CD4-positive, CD25-positive, alpha-beta regulatory T cell (primary cell): ENCODE data around the gene UGT1A8. TPM values are rescaled to one million over a fixed set of nuclear protein-coding genes. Genes with fewer than 3 reads are reported as not detected.
"Not testable (repeated sequence)": the region's sequence is repeated elsewhere in the genome, so short reads cannot be mapped to it uniquely, and the experiment has no call there.

Source experiments
- ATAC-seq, 2 donors: fragments of 150-1000 bp; cut with Tn5 transposase; one replicate each; pipeline ENCODE4 v1.10.0; 2021; ENCODE audit warnings: low read depth in 2 of 2, moderate number of reproducible peaks in 2 of 2, moderate library complexity in 1 of 2
- DNase-seq, 3 donors: peaks; one replicate each; pipeline versions ENCODE4 v3.0.0 to v3.0.0-alpha.2; 2012 to 2022; ENCODE audit warnings: mixed read lengths in 1 of 3
- H3K27ac ChIP-seq: one replicate; pipeline ENCODE4 v1.7.0; 2013; ENCODE audit warnings: mild to moderate bottlenecking, low read length; ENCODE audit not compliant: insufficient read depth, poor library complexity, severe bottlenecking
- H3K27me3 ChIP-seq: one replicate; pipeline ENCODE4 v1.7.0; 2013; ENCODE audit warnings: low read length; ENCODE audit not compliant: control insufficient read depth, insufficient read depth
- H3K36me3 ChIP-seq: one replicate; pipeline ENCODE4 v1.7.0; 2013; ENCODE audit warnings: mild to moderate bottlenecking, low read length, moderate library complexity; ENCODE audit not compliant: control insufficient read depth, insufficient read depth
- H3K4me1 ChIP-seq: 2 replicates; pipeline ENCODE4 v1.7.0; 2013; ENCODE audit warnings: mild to moderate bottlenecking, low read length; ENCODE audit not compliant: insufficient read depth, control insufficient read depth, poor library complexity, severe bottlenecking
- H3K4me3 ChIP-seq: one replicate; pipeline ENCODE4 v1.7.0; 2013; ENCODE audit warnings: low read depth, mild to moderate bottlenecking, low read length, moderate library complexity
- H3K9me3 ChIP-seq, 2 experiments: 1 replicate in 1 of 2; 2 replicates in 1 of 2; pipeline ENCODE4 v1.7.0; 2013; ENCODE audit warnings: low read length in 2 of 2, mild to moderate bottlenecking in 1 of 2, moderate library complexity in 1 of 2; ENCODE audit not compliant: control insufficient read depth in 2 of 2
- H3K27ac Mint-ChIP-seq, 3 donors: one replicate each; pipeline ENCODE4 v1.8.0; 2020 to 2022; ENCODE audit warnings: mild to moderate bottlenecking in 3 of 3, mixed read lengths in 3 of 3, moderate library complexity in 2 of 3
- H3K27me3 Mint-ChIP-seq: one replicate; pipeline ENCODE4 v1.8.0; 2022; ENCODE audit warnings: mild to moderate bottlenecking, mixed read lengths
- H3K36me3 Mint-ChIP-seq: one replicate; pipeline ENCODE4 v1.8.0; 2020; ENCODE audit warnings: mixed read lengths
- H3K4me1 Mint-ChIP-seq, 4 donors: one replicate each; pipeline ENCODE4 v1.8.0; 2020 to 2022; ENCODE audit warnings: mixed read lengths in 4 of 4, mild to moderate bottlenecking in 1 of 4
- H3K4me3 Mint-ChIP-seq, 4 donors: one replicate each; pipeline ENCODE4 v1.8.0; 2020 to 2022; ENCODE audit warnings: mild to moderate bottlenecking in 4 of 4, mixed read lengths in 4 of 4, moderate library complexity in 3 of 4
- H3K9me3 Mint-ChIP-seq, 7 donors: one replicate each; pipeline ENCODE4 v1.8.0; 2020 to 2022; ENCODE audit warnings: mixed read lengths in 7 of 7, mild to moderate bottlenecking in 3 of 7, moderate library complexity in 2 of 7
- polyA plus RNA-seq, 4 donors: library from polyadenylated mRNA; unstranded; fragments of 300-500 nt; fragmentation: Illumina TruSeq; gene quantifications; one replicate each; pipeline ENCODE4 v1.2.3, GENCODE V29; 2021
- total RNA-seq: library from RNA; stranded (reverse); gene quantifications from one replicate; pipeline ENCODE4 v1.2.3, GENCODE V29; 2022

The UGT1A8 gene
- total and polyA plus RNA-seq, 5 donors from 2014 or later: not detected

DNA sequence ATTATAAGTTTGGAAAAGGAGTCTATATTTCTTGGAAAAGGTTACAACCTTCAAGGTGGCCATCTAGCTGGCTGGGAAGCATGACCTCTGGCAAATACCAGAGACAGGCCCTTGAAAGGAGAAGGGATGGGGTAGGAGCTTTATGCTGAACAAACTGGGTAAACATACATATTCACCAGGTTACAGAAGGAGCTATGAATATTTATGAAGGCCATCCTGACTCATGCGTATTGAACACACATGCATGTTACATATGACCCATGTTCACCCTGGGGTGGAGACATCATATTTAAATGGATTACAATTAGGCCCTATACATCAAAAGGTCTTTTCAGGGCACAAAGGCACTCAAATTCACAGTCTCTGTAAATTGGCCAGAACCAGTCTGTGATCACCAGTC is 24.7 kb upstream of the UGT1A8 start:
- not testable (repeated sequence) for H3K4me1 Mint-ChIP-seq, H3K9me3 Mint-ChIP-seq, ATAC-seq, H3K4me3 Mint-ChIP-seq, H3K4me1 ChIP-seq, H3K27me3 ChIP-seq, H3K36me3 Mint-ChIP-seq, DNase-seq, H3K9me3 ChIP-seq, H3K27ac ChIP-seq, H3K4me3 ChIP-seq, H3K27ac Mint-ChIP-seq, H3K36me3 ChIP-seq
- H3K27me3 Mint-ChIP-seq: peaks cover 46% of the 10 kb centered on the region

DNA sequence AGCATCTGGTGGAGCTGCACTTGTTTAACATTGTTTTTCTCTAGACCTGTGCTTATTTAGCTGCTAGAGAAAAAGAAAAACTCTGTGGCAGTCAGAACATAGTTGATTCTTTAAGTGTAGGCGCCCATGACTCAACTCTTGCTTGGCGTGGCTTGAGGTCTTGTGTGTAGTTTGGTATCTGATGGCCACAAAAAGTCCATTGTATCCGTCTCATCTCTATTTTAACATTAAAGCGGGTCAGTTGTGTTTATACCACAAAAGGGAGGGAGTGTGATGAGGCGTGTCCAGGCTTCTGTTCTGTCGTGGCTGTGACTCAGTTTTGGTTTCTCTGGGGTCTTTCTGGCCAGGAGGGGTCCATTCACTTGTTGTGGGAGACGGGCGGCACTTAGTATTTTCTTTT is 24.2 kb upstream of the UGT1A8 start:
- H3K4me3 ChIP-seq: no peak overlapping the region
- H3K27ac ChIP-seq: no peak overlapping the region
- H3K4me1 ChIP-seq: no peaks in the 10 kb centered on the region
- Mint-ChIP-seq H3K4me3 (no peak overlapping the region), H3K9me3 (peaks cover 0 to 1% (median 0%) of the 10 kb centered on the region in 7 donors), H3K27ac (no peak overlapping the region), H3K36me3 (no peaks in the 10 kb centered on the region), H3K4me1 (no peaks in the 10 kb centered on the region), H3K27me3 (peaks cover 48% of the 10 kb centered on the region)
- peaks cover 7% of the 10 kb centered on the region for H3K27me3 ChIP-seq
- H3K9me3 ChIP-seq: no peaks in the 10 kb centered on the region
- ATAC-seq: no peak
- H3K36me3 ChIP-seq: no peaks in the 10 kb centered on the region
- DNase-seq: no peak

DNA sequence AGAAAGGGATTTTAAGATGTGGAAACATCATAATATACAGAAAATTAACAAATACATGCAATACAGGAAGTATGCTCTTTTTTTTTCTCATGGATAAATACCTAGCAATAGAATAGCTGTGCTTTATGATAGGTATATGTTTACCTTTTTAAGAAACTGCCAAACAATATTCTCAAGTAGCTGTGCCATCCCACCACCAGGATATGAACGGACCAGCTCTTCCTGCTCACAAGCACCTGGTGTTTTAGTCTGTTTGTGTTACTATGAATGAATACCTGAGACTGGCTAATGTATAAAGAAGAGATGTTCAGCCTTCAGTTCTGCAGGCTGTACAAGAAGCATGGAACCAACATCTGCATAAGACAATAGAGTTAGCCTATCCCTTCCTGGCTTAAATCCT is 19.9 kb upstream of the UGT1A8 start:
- H3K4me1 Mint-ChIP-seq: no peaks in the 10 kb centered on the region
- H3K36me3 Mint-ChIP-seq: no peaks in the 10 kb centered on the region
- Histone ChIP-seq H3K4me1 (no peaks in the 10 kb centered on the region), H3K27ac (no peak overlapping the region), H3K4me3 (no peak overlapping the region), H3K9me3 (no peaks in the 10 kb centered on the region), H3K27me3 (peaks cover 19% of the 10 kb centered on the region), H3K36me3 (no peaks in the 10 kb centered on the region)
- no peak overlapping the region for H3K27ac Mint-ChIP-seq
- peaks cover 35% of the 10 kb centered on the region for H3K27me3 Mint-ChIP-seq
- ATAC-seq (no peak), DNase-seq (no peak)
- H3K4me3 Mint-ChIP-seq: no peak overlapping the region
- peaks cover 0 to 2% (median 0%) of the 10 kb centered on the region in 7 donors for H3K9me3 Mint-ChIP-seq

DNA sequence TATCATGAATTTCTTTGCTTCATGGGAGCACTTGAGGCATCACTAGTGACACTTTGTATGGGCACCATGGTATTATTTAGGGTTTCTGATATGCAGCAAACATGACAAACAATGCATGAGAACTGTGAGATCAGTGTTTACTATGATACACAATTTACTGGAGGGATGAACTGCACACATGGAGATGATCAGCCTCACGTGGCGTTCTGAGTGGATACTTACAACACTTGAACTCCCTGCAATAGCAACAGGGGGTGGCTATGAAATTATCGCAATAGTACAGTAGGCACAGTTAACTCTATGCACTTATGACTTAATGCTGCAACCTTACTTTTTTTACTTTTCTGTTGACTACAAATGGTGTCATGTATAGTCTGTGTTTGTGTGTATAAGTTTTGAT is 18.5 kb upstream of the UGT1A8 start:
- Mint-ChIP-seq H3K27me3 (peaks cover 27% of the 10 kb centered on the region), H3K9me3 (peaks cover 0 to 2% (median 0%) of the 10 kb centered on the region in 7 donors), H3K36me3 (no peaks in the 10 kb centered on the region), H3K27ac (no peak overlapping the region), H3K4me3 (no peak overlapping the region), H3K4me1 (no peaks in the 10 kb centered on the region)
- no peak for DNase-seq
- Histone ChIP-seq H3K27me3 (peaks cover 23% of the 10 kb centered on the region), H3K9me3 (no peaks in the 10 kb centered on the region), H3K4me1 (no peaks in the 10 kb centered on the region), H3K4me3 (no peak overlapping the region), H3K27ac (no peak overlapping the region), H3K36me3 (no peaks in the 10 kb centered on the region)
- no peak for ATAC-seq

DNA sequence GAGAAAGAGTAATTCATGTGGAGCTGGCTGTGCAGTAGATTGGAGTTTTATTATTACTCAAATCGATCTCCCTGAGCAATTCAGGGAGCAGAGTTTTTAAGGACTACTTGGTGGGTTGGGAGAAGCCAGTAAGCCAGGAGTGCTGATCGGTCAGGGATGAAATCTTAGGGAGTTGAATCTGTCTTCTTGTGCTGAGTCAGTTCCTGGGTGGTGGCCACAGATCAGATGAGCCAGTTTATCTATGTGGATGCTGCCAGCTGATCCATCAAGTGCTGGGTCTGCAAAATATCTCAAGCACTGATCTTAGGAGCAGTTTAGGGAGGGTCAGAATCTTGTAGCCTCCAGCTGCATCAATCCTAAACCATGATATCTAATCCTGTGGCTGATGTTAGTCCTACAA is 17.0 kb upstream of the UGT1A8 start:
- H3K27me3 Mint-ChIP-seq: peaks cover 33% of the 10 kb centered on the region
- H3K4me3 ChIP-seq: no peak overlapping the region
- ATAC-seq (no peak), DNase-seq (no peak)
- H3K4me1 ChIP-seq: no peaks in the 10 kb centered on the region
- no peaks in the 10 kb centered on the region for H3K4me1 Mint-ChIP-seq
- no peaks in the 10 kb centered on the region for H3K36me3 Mint-ChIP-seq
- no peak overlapping the region for H3K27ac Mint-ChIP-seq
- H3K27ac ChIP-seq: no peak overlapping the region
- H3K9me3 Mint-ChIP-seq: peaks cover 0 to 2% (median 0%) of the 10 kb centered on the region in 7 donors
- no peaks in the 10 kb centered on the region for H3K36me3 ChIP-seq
- H3K4me3 Mint-ChIP-seq: no peak overlapping the region
- H3K27me3 ChIP-seq: peaks cover 23% of the 10 kb centered on the region
- H3K9me3 ChIP-seq: no peaks in the 10 kb centered on the region

DNA sequence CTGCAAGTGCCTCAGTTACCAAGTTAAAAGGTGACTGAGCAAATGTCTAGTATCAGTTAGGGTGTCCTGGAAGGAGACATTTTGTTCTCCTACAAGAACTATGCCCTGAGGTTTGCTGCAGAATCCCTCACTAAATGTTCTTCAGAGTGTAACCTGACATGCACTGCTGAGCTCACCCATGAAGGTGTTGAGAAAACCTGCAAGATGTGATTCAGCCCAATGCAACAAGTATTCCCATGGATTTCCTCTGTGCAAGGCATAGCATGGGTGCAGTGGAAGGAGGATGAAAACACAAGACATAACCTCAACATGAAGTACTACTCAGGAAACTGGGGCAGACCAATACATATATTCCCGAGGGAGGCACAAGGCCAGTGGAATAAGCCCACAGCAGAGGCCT is 15.4 kb upstream of the UGT1A8 start:
- Mint-ChIP-seq H3K9me3 (peaks cover 0 to 2% (median 0%) of the 10 kb centered on the region in 7 donors), H3K36me3 (no peaks in the 10 kb centered on the region), H3K4me3 (peak overlapping the region in 1 of 4 donors; percentile 30), H3K27me3 (peaks cover 22% of the 10 kb centered on the region), H3K27ac (no peak overlapping the region), H3K4me1 (no peaks in the 10 kb centered on the region)
- DNase-seq: no peak
- peaks cover 23% of the 10 kb centered on the region for H3K27me3 ChIP-seq
- no peak overlapping the region for H3K4me3 ChIP-seq
- H3K9me3 ChIP-seq: no peaks in the 10 kb centered on the region
- ATAC-seq: no peak
- H3K4me1 ChIP-seq: no peaks in the 10 kb centered on the region
- H3K27ac ChIP-seq: no peak overlapping the region
- no peaks in the 10 kb centered on the region for H3K36me3 ChIP-seq

DNA sequence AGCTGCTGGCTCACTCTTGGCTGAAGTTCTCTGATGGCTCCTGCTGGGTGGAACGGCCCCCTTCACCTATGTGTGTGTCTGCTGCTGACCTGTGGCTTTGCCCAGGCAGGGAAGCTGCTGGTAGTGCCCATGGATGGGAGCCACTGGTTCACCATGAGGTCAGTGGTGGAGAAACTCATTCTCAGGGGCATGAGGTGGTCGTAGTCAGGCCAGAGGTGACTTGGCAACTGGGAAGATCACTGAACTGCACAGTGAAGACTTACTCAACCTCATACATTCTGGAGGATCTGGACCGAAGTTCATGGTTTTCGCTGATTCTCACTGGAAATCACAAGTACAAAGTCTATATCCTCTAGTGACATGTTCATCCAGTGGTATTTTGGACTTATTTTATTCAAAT is 13.9 kb upstream of the UGT1A8 start:
- no peak overlapping the region for H3K27ac Mint-ChIP-seq
- no peaks in the 10 kb centered on the region for H3K36me3 Mint-ChIP-seq
- H3K4me1 ChIP-seq: no peaks in the 10 kb centered on the region
- H3K4me3 ChIP-seq: no peak overlapping the region
- H3K9me3 Mint-ChIP-seq: peaks cover 0 to 2% (median 0%) of the 10 kb centered on the region in 7 donors
- H3K9me3 ChIP-seq: no peaks in the 10 kb centered on the region
- peaks cover 20% of the 10 kb centered on the region for H3K27me3 ChIP-seq
- no peak overlapping the region for H3K4me3 Mint-ChIP-seq
- no peaks in the 10 kb centered on the region for H3K4me1 Mint-ChIP-seq
- peaks cover 16% of the 10 kb centered on the region for H3K27me3 Mint-ChIP-seq
- H3K27ac ChIP-seq: no peak overlapping the region
- no peaks in the 10 kb centered on the region for H3K36me3 ChIP-seq
- DNase-seq (no peak), ATAC-seq (no peak)

DNA sequence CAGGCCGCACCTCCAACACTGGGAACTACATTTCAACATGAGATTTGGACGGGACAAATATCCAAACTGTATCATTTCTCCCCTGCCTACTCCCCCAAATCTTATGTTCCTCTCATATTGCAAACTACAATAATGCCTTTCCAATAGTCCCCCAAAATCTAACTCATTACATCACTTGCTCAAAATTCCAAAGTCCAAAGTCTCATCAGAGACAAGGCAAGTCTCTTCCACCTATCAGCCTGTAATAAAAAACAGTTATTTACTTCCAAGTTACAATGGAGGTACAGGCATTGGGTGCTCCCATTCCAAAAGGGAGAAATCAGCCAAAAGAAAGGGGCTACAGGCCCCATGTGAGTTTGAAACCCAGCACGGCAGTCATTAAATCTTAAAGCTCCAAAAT is 12.6 kb upstream of the UGT1A8 start:
- Mint-ChIP-seq H3K27me3 (peaks cover 16% of the 10 kb centered on the region), H3K36me3 (no peaks in the 10 kb centered on the region), H3K4me3 (no peak overlapping the region), H3K4me1 (no peaks in the 10 kb centered on the region), H3K9me3 (peaks cover 0 to 2% (median 0%) of the 10 kb centered on the region in 7 donors), H3K27ac (no peak overlapping the region)
- Histone ChIP-seq H3K36me3 (no peaks in the 10 kb centered on the region), H3K4me1 (no peaks in the 10 kb centered on the region), H3K4me3 (no peak overlapping the region), H3K27ac (no peak overlapping the region), H3K9me3 (no peaks in the 10 kb centered on the region), H3K27me3 (peaks cover 14% of the 10 kb centered on the region)
- no peak for DNase-seq
- no peak for ATAC-seq
